GOT3 (cell line): Measurements from ENCODE around the gene RBM33.

Experiments used
- DNase-seq: peaks from one replicate; lab custom pipeline; 2025; ENCODE audit warnings: mixed read lengths; lab: John Stamatoyannopoulos, UW

Gene RBM33

DNA sequence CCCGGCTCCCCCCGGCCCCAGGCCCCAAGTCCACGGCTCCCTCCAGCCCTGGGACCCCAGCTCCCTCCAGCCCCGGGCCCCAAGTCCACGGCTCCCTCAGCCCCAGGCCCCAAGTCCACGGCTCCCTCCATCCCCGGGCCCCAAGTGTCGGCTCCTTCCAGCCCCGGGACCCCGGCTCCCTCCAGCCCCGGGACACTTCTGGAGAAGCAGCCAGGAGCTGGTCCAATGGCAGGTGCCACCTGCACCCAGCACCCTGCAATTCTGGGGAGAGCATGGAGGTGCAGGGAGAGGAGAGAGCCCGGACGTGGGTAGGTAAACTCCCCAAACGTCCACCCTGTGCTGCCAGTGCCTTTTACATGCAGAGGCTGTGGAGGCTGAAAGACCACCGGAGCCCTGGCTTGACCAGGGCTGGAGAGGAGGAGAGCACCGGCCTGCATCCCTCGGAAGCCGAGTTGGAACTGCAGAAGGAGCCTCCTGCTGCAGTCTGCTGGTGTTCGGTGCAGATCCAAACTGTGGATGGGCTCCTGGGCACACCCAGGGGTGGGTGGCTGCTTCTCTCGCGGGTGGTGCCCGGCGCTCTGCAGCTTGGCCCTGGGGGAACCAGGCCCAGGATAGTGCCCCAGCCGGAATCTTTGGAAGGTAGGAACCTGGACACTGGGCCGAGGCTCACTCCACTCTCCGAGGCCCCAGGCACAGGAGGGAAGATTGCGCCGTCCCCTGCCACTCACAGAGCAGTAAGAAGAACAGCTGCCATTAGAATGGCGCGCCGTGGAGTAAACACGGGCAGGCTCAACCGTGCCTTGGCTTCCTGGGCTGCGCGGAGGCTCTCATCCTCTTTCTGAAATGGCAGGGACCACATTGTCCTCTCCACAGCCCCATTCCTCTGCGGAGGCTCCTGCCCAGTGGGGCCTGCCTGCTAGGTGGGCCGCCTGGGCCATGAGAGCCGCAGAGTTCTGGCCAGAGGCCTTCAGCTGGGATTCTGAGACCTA lies 153.1 kb downstream of the RBM33 start:
- no peak for DNase-seq

DNA sequence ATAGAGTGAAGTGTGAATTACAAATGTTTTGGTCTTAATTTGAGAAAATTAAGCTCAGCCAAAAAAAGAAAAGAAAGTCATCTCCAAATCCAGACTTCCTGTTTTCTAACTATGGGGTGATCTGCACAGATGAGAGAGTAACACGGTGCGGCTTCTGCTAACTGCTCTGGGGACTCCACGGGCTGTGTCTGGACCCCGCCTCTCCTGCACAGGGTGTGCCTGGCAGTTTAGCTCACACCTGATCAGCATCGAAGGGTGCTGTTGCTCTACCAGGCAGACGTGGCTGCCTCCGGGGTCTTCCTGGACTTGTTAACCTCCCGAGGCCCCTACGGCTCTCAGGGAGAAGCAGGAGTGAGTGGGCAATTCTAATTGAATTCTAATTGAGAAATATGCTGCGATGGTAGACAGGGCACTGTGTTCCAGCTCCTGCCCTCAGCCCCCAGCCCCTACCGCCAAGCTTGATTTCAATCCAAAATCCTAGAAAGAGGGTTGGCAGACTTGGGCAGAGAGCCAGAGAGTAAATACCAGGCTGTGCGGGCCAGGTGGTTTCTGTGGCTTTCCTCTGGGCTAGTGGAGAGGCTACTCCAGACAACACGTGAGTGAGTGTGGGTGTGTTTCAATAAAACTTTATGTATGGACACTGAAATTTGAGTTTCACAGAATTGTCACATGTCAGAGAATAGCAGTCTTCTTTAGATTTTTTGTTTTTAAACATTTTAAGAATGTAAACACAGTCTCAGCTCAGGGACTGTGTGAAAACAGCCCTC lies 154.4 kb downstream of the RBM33 start:
- DNase-seq: no peak

DNA sequence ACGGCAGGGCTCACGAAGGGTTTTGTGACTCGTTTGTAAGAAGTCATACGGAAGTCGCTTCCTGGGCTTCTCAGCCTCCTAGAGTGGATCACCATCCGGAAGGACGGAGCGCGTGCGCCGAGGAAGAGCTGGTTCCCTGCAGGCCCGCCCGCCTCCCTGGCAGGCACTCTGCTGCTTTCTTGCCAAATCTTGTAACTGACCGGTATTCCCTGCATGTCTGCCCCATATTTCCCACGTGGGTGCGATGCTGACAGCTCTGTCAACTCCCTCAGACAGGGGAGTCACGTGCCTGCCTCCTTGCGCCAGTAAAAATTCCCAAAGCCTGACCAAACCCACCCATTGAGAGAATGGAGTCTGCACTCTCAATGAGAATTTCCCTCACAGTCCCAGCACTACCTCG lies 155.1 kb downstream of the RBM33 start:
- DNase-seq: no peak

DNA sequence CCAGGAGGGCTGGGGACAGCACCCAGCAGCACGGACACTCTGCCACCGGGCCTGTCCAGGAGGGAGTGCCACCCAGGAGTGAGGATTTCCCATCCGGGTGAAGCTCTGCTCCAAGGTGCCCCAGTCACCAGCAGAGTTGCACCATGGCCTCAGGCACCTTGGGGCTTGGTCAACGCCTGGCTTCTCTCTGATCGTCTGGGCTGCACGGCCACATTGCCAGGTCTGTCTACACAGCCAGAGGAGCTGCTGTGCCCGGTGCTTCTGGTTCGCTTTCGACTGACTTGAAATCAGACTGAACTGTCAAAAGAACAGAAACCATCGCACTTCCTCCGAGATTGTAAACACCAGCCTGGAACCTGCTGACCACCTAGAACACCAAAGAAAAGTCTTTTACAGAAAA lies 155.8 kb downstream of the RBM33 start:
- DNase-seq: no peak

DNA sequence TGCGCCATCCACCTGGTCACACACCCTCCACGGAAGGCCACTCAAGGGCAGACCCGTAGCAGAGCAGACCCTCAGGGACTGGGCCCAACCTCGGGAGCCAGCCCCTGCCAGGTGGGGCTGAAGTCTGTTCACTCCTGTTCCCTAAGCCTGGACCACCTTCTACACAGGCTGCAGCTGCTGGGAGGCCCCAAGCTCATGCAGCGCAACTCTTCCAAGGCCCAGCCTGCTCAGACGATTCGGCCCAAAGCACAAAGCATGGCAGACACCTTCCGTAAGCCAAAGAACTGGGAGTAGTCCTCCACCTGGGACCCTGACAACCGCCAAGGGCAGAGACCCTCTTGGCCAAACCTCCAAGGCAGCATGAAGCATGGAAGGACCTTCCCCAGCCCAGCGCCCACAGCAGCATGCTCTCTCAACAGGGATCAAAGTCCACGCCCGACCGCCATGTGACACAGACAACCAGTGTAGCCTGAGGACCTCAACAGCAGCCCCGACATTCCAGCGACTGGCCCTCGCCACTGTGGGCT lies 156.3 kb downstream of the RBM33 start:
- no peak for DNase-seq

DNA sequence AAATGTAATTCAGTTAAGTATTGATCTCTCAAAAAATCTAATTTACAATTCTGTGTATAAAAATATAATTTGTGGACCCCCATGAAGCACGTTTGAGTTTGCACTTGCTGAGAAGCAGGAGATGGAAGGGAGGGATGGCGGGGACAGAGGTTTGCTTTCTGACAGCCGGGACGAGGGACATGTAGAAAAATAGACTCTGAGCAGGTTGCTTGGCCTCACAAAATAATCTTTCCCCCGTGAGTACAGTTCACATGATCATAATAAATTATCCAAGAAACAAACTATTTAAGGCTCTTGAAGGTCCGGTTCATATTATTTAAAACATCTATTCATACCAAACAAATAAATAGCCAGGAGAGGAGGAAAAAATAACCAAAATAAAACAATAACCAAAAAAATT lies 157.8 kb downstream of the RBM33 start:
- no peak for DNase-seq

DNA sequence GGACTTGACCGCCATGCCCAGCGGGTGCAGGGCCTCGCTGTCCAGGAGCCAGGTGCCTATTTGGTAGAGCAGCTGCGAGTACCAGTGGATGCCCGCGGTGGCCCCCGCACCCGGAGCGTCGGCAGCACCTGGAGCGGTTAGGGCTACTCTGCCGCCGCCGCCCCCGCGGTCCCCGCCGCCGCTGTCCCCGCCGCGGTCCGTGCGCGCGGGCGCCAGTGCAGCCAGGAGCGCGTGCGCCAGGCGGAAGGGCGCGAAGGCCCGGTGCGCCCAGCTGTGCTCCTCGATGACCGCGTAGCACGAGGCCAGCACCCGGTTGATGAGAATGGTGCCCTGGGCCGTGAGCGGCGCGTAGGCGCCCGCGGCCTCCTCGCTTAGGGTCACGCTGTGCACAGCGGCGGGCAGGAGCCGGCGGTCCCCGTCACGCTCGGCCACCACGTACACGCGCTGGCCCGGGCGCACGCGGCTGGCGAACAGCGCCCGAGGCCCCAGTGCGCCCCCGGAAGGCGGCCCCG lies 158.5 kb downstream of the RBM33 start:
- DNase-seq: no peak

DNA sequence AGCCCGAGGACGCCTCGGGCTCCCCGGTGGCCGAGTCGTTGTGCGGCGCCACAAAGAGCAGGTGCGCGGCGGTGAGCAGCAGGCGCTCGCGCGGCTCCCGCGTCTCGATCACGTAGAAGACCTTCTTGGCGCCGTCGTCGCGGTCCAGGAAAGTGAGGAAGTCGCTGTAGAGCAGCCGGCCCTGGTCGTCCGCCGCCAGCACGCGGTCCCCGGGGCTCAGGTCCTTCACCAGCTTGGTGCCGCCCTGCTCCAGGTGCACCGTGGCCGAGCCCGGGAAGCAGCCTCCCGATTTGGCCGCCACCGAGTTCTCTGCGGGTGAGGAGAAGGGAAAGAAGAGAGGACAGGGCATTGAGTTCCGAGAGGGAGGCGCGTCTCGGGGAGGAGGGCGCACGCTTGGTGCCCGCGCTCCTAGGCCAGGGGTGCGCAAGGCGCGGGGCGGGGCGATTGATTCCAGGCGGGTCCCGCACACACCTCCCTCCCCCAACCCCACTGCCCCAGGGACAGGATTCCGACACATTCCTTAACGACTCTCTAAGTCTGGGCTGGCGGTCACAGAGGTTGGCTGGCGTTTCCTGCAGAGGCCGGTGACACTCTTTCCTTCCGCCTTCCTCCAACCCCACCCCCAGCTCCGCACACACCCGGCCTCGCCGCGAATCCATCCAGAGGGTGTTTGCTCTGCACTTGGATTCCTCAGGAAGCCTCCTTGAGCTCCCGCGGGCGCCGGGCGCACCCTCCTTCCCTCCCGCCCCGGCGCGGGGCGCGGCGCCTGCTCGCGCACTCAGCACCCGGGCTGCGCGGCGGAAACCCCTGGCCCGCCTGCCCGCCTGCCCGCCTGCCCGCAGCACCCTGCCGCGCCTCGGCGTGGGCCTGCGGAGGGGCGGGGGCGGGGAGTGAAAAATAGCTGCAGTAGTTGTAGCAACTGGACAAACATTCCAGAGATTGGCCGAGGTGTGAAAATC lies 159.2 kb downstream of the RBM33 start:
- no peak for DNase-seq

DNA sequence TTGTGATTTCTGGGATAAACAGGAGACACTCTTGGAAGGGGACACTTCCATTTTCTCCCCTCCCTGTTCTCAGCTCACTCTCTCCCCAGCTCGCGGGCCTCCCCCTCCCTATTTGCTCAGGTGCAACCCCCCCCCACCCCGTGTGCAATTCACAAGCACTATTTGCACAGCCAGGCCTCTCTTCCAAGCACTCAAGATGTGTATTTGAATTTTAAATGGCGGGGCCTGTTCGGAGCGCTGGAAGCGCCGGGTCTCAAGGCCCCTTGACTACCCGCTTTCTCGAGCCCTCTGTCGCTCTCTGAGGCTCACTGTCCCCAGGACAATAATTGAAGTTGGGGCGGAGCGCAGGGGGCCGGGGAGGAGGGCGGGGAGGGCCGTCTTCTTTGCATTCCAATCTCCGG lies 160.0 kb downstream of the RBM33 start:
- DNase-seq: no peak

DNA sequence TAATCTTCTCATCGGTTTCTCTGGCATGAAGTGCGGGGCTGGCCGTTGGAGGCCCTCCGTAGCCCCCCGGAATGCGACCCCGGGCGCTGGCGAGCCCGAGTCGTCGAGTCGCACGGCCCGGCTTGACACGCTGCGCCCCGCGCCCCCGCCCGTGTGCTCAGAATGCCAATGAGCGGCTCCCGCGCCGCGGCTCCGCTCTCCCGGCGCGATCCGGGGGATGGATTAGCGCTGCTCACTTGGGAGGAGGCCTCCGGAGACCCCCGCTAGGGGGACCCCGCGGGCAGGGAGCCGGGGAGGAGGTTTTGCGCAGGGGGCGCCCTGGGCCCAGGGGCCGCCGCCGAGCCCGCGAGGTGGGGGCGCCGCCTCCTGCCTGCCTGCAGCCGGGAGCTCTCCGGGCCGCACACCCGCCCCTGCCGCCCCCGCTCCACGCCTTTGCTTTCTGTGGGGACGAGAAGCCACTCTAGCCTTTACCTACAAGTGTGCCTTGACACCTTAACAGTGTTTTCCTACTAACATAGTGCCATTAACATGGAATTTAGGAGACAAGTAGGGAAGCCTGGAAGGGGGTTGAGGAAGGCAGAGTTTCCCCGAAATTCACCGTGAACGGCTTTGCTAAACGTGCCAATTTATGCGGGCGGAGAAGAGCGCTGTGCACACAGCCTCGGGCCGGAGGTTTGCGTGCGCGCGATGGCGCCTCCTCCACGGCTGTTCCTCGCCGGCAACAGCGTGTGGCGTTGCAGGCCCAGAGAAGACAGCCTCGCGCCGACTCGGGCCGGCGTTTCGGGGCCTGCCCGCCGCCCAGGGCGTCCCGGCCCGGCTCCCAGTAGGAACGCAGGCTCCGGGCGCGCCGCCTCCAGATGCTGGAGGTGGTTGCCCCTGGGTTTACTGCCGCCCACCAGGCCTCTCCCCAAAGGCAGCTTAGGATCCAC lies 160.7 kb downstream of the RBM33 start:
- DNase-seq: peak; percentile 36

DNA sequence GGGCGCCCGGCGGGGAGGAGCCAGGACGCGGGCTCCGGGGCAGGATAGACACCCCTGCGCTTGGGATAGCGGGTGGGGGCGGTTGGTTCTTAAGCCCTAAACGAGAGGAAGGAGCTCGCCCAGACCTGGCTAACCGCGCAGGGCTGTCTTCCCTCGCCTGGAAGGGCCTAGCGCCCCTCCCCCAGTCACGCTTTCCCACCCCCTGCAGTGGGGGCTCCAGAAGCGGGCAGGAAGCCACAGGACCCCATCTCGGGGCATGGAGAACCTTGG lies 161.3 kb downstream of the RBM33 start:
- DNase-seq: no peak

DNA sequence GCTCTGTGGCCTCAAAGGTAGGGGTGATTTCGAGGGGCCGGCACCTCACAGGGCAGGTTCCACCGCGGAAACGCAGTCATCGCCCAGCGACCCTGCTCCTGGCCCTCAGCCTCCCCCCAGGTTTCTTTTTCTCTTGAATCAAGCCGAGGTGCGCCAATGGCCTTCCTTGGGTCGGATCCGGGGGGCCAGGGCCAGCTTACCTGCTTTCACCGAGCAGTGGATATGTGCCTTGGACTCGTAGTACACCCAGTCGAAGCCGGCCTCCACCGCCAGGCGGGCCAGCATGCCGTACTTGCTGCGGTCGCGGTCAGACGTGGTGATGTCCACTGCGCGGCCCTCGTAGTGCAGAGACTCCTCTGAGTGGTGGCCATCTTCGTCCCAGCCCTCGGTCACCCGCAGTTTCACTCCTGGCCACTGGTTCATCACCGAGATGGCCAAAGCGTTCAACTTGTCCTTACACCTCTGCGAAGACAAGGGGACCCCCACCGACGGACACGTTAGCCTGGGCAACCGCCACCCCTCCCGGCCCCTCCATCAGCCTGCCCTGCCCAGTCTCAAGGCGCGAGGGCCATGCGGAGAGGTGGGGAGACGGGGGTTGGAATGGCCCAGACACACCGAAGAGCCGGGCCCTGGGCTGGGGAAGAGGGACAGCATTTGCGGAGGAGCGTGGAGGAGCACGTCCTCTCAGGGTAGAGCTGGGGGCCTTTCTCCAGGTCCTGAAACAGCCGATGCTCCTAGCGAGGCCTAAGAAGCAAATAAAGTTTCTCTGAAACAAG lies 161.8 kb downstream of the RBM33 start:
- no peak for DNase-seq

DNA sequence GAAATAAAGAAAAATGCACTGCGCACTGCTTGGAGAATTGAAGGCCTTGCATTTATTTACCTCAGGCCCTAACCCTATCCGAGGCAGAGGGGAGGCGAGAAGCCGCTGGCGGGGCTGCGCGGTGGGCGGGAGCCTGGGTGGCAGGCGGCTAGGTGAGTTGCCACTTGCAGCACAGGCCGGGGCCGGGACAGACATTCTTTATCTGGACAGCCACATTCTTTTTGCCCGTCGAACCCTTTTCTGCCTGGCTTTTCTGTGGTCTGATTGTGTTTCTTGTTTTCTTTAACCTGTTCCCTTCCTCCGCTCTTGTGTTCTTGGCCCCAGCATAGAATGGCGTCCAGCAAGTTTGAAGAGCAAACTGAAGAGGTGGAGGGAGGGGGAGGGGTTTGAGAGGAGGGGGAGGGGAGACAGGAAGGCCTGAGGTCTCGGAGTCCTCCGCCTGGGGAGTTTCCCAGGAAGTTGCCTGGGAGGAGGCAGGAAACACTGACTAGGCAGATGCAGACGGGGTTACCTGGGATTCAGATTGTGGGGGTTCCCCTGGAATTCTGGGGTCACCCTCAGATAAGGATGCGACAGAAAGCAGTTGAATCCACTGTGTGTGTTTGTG lies 162.7 kb downstream of the RBM33 start:
- no peak for DNase-seq

DNA sequence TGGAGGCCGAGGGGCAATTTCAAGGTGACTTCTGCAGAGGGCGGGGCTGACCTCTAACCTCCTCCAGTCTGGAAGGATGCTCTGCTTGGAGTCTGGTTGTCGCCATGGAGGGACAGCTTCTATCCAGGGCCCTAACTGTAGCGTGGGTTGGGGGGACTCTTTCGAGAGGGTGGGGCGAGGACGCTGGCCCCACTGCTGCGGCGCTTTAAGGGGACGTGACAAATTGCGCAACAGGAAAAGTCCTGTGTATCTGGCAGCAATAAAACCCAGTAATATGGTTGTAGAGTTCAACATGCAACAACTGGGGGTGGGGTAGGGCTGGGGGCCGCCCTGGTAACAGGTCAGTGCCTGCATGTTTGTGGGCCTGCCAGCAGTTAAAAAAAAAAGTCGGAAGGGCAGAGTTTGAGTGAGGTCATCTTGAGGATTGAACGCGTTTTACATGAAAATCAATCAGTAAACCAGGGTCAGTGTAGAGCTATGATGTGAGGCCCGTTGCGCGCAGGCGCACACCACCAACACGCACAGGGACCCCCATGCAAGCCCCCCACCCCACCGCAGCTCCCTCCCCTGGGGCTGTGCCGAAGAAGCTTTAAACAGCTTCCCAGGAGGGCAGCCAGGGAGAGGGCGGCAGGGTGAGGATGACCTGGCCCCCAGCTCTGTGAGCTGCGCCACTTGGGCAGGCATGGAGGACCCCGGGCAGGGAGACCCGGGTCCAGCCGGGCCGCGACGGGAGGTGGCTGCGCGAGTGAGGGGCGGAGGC lies 163.5 kb downstream of the RBM33 start:
- no peak for DNase-seq

DNA sequence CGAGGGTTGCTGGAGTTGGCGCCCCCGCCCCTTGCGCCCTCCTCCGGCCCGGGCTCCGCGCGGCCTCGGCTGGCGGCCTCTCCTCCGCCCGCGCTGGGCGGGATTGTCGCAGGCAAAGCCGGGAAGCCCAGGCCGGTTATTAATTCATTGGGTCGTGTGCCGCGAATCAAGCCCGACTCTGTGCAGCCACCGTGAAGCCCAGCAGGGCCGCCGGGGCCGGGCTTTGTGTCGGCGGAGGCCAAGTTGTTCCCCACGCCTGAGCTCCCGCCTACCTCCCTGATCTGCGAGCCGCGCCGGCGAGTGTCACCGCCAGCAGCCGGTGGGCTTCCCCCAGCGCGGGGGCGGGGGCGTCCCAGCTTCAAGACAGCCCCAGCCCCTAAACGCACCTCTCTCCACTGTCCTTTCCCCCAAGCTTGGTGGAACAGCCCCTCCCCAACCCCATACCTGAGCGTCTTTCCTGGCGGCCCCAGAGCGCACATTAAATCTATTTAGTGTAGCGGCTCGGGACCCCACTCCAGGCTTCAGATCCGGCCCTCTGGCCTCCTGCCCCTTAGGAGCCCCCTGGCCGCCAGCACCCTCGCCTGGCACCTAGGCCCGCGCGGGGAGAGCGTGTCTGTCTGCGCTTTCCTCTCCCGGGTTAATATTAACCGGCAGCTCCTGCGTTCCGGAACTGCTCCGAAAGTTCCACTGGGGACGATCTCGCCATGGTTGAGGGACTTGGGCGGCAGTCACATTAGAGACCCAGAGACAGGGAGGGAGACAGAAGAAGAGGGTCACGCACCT lies 164.3 kb downstream of the RBM33 start:
- DNase-seq: no peak

DNA sequence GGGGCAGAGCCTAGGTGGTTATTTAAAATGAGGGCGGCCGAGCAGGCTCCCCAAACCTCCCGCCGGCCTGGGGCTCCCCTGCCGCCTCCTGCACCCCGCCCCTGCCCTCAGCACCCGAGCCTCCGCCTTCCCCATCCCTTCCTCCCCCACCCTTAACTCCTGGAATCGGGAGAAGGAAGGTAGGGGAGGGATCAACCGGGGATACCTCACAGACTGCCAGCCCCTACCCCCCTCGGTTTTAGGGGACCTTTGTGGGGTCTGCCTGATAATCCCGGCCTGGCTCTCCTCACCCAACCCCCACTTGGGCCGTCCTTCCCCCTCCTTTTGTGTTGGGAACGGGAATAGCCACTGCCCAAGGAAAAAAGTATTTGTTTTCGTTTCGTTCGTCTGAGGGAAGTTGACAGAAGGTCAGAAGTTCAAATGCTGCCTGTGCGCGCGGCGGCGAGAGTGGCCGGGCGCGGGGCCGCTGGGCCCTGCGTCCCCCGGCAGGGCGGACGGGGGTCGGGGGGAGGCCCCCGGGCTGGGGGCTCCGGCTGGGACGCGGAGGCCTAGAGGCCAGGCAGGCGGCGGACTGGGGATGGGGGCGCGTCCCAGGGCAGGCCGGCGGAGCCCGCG lies 165.0 kb downstream of the RBM33 start:
- DNase-seq: no peak
